ENCODE measurements around the gene CLPSL1. TPM values are rescaled to one million over a fixed set of nuclear protein-coding genes. Genes with fewer than 3 reads are reported as not detected.
A peak's percentile ranks its signal among the peaks of the same experiment; 100 is the strongest.

Gene CLPSL1
- total and polyA plus RNA-seq, 2 of the 13 experiments (the other 11 are each of a cell fraction or from before 2014, with no cell fraction given), result not detected

DNA sequence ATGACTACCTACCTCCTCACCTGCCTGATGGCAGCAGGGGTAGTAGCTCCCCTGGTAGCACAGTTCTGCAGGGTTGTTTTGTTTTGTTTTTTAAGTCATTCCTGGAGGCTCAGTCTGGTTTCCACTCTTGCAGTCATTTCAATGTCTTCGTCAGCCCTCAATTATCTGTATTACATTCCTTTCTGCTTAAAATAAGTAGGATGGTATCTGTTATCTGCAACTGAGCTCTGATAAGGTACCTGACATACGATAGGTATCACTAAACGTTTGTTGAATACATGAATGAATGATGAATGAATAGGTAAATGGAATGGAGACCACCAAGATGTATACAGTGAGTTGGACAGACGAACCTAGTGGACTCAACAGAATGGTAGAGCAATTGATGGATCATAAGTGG lies 11.6 kb upstream of the CLPSL1 start (continued):
- TF ChIP-seq, protein P1, sequence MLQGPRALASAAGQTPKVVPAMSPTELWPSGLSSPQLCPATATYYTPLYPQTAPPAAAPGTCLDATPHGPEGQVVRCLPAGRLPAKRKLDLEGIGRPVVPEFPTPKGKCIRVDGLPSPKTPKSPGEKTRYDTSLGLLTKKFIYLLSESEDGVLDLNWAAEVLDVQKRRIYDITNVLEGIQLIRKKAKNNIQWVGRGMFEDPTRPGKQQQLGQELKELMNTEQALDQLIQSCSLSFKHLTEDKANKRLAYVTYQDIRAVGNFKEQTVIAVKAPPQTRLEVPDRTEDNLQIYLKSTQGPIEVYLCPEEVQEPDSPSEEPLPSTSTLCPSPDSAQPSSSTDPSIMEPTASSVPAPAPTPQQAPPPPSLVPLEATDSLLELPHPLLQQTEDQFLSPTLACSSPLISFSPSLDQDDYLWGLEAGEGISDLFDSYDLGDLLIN (CRISPR knock-in tag; IDR thresholded peaks at IDR 0.05; ENCODE audit: borderline replicate concordance), result no peak

DNA sequence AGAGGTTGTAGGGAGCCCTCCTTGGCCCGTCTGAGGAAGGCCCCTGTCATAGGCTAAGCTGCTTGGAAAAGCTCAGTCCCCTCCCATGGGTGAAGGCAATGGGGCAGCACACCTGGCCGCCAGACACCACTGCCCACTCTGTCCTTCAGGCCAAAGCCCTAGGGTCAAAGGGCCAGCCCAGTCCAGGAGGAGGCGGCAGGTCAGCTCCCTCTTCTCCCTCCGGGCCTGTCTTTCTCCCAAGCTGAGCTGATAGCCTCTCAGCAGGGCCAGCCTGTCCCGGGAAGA lies 9.5 kb upstream of the CLPSL1 start:
- H4K20me1 ChIP-seq (ENCODE audit: insufficient read depth, low read length), result no peaks in the 10 kb centered on the region
- no peak overlapping the region for H2AFZ ChIP-seq (ENCODE audit: low read length)
- H3K9me3 ChIP-seq (ENCODE audit: low read length), result no peaks in the 10 kb centered on the region
- no peak overlapping the region for H3K9ac ChIP-seq (ENCODE audit: insufficient read depth, low read depth, low read length)
- FAIRE-seq, result no peak
- DNase-seq (ENCODE audit: low spot score), result no peak
- H3K4me2 ChIP-seq (ENCODE audit: low read depth, low read length), result no peak overlapping the region
- CTCF ChIA-PET (ENCODE audit: low intra/inter-chr PET ratio, low total read pairs), result no interaction called here
- WGBS (ENCODE audit: low lambda C conversion rate), result 0% methylated on average over 2 of the region's 5 CpGs
- no peaks in the 10 kb centered on the region for H3K36me3 ChIP-seq (replicated peaks in 1 of 2; ENCODE audit: control insufficient read depth in 1 of 2, insufficient read depth in 2 of 2, low read length in 2 of 2)
- POLR2A ChIA-PET, result no interaction called here
- no peaks in the 10 kb centered on the region for H3K79me2 ChIP-seq (ENCODE audit: insufficient read depth, low read length)
- H3K27me3 ChIP-seq (ENCODE audit: control insufficient read depth in 1 of 2, insufficient read depth in 2 of 2, low read length in 2 of 2), result peaks cover 0 to 32% of the 10 kb centered on the region in 2 experiments; a peak in 4 of 5 replicates
- peak; percentile 44 for ATAC-seq
- BruUV-seq (replicated peaks), result no TSS peak
- in situ Hi-C loops (cut with HindIII; ENCODE audit: extremely low pct_ligation_motif_present, low pct_unique_long_range_greater_than_20kb) (no loop called here), intact Hi-C loops (cut with micrococcal nuclease; ENCODE audit: unreplicated experiment) (no loop called here)
- no peak overlapping the region for H3K4me3 ChIP-seq (replicated peaks in 1 of 3; ENCODE audit: insufficient read depth in 1 of 3, low read depth in 2 of 3, low read length in 3 of 3)
- H3K27ac ChIP-seq (ENCODE audit: extremely low read length, insufficient read depth, low read length), result no peak overlapping the region
- no peaks in the 10 kb centered on the region for H3K4me1 ChIP-seq (ENCODE audit: insufficient read depth, low read length)
- TF ChIP-seq KDM5B (CRISPR knock-in tag; IDR thresholded peaks at IDR 0.05; ENCODE audit: borderline replicate concordance) (no peak), ZMYM4 (CRISPR knock-in tag; IDR thresholded peaks at IDR 0.05) (no peak), ZNF839 (CRISPR knock-in tag; IDR thresholded peaks at IDR 0.05; ENCODE audit: borderline replicate concordance) (no peak), HCFC1 (IDR thresholded peaks at IDR 0.05; ENCODE audit: low read depth, low read length) (no peak), JUND (CRISPR knock-in tag; IDR thresholded peaks at IDR 0.05) (no peak), SOX13 (IDR thresholded peaks at IDR 0.05) (no peak), SOX13 (CRISPR knock-in tag; conservative IDR thresholded peaks at IDR 0.05 in 1 of 2, IDR thresholded peaks at IDR 0.05 in 1 of 2) (no peak), SRSF9 (IDR thresholded peaks at IDR 0.05; ENCODE audit: borderline replicate concordance, insufficient read depth, low read depth, low read length, poor library complexity, severe bottlenecking) (no peak), ZNF660 (CRISPR knock-in tag; IDR thresholded peaks at IDR 0.05; ENCODE audit: borderline replicate concordance, low read depth) (no peak), HNRNPUL1 (IDR thresholded peaks at IDR 0.05; ENCODE audit: low read depth, low read length) (no peak), ZBTB10 (CRISPR knock-in tag; IDR thresholded peaks at IDR 0.05; ENCODE audit: borderline replicate concordance) (no peak), ZNF547 (CRISPR knock-in tag; IDR thresholded peaks at IDR 0.05) (no peak)
- TF ChIP-seq, protein P2, sequence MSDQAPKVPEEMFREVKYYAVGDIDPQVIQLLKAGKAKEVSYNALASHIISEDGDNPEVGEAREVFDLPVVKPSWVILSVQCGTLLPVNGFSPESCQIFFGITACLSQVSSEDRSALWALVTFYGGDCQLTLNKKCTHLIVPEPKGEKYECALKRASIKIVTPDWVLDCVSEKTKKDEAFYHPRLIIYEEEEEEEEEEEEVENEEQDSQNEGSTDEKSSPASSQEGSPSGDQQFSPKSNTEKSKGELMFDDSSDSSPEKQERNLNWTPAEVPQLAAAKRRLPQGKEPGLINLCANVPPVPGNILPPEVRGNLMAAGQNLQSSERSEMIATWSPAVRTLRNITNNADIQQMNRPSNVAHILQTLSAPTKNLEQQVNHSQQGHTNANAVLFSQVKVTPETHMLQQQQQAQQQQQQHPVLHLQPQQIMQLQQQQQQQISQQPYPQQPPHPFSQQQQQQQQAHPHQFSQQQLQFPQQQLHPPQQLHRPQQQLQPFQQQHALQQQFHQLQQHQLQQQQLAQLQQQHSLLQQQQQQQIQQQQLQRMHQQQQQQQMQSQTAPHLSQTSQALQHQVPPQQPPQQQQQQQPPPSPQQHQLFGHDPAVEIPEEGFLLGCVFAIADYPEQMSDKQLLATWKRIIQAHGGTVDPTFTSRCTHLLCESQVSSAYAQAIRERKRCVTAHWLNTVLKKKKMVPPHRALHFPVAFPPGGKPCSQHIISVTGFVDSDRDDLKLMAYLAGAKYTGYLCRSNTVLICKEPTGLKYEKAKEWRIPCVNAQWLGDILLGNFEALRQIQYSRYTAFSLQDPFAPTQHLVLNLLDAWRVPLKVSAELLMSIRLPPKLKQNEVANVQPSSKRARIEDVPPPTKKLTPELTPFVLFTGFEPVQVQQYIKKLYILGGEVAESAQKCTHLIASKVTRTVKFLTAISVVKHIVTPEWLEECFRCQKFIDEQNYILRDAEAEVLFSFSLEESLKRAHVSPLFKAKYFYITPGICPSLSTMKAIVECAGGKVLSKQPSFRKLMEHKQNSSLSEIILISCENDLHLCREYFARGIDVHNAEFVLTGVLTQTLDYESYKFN (CRISPR knock-in tag; conservative IDR thresholded peaks at IDR 0.05), result no peak
- TF ChIP-seq, protein P3, sequence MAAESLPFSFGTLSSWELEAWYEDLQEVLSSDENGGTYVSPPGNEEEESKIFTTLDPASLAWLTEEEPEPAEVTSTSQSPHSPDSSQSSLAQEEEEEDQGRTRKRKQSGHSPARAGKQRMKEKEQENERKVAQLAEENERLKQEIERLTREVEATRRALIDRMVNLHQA (CRISPR knock-in tag; IDR thresholded peaks at IDR 0.05), result no peak
